22Rv1 (cell line): Measurements from ENCODE around the gene LYRM1.

Experiments
- ZFX ChIP-seq: fragments of 450-650 bp; IDR thresholded peaks from 2 replicates; pipeline ENCODE4 v1.6.1; 2017; ENCODE audit warnings: antibody characterized with exemption, borderline replicate concordance
- TF ChIP-seq, protein P1 (sequence below): fragments of 450-650 bp; IDR thresholded peaks from 2 replicates; pipeline ENCODE4 v1.5.1; 2017; ENCODE audit warnings: mild to moderate bottlenecking

DNA sequence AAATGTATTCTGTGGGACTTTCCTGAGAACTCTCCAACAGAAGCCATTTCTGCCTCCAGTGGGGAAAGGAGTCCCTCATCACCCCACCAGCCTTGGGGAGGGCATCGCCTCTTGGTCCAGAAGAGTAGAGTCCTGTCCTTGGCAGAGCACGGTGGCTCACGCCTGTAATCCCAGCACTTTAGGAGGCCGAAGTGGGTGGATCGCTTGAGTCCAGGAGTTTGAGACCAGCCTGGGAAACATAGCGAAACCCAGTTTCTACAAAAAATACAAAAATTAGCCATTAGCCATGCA lies 41.0 kb downstream of the LYRM1 start:
- TF ChIP-seq, protein P1, sequence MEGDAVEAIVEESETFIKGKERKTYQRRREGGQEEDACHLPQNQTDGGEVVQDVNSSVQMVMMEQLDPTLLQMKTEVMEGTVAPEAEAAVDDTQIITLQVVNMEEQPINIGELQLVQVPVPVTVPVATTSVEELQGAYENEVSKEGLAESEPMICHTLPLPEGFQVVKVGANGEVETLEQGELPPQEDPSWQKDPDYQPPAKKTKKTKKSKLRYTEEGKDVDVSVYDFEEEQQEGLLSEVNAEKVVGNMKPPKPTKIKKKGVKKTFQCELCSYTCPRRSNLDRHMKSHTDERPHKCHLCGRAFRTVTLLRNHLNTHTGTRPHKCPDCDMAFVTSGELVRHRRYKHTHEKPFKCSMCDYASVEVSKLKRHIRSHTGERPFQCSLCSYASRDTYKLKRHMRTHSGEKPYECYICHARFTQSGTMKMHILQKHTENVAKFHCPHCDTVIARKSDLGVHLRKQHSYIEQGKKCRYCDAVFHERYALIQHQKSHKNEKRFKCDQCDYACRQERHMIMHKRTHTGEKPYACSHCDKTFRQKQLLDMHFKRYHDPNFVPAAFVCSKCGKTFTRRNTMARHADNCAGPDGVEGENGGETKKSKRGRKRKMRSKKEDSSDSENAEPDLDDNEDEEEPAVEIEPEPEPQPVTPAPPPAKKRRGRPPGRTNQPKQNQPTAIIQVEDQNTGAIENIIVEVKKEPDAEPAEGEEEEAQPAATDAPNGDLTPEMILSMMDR = no peak
- no peak for TF ChIP-seq ZFX
